ENCODE results near the gene ZNF521.

GRCh38 chr18:25136416-25137196 is 215.4 kb downstream of the ZNF521 start:
- no peak for TF ChIP-seq POLR2AphosphoS5 (IDR thresholded peaks at IDR 0.05; ENCODE audit: low read depth, low read length)
- no peak for TF ChIP-seq POLR2A (IDR thresholded peaks at IDR 0.05; ENCODE audit: low read depth, low read length)
- no peak for TF ChIP-seq TAF1 (IDR thresholded peaks at IDR 0.05; ENCODE audit: low read depth, low read length)
- TF ChIP-seq SPI1 (IDR thresholded peaks at IDR 0.05; ENCODE audit: low read depth, low read length): no peak

Data from GM12891 (cell line).